HG03097 (cell line): ENCODE data around the gene NHEJ1.

Experiments used
- ATAC-seq: cut with Tn5 transposase; IDR thresholded peaks from one replicate; pipeline ENCODE4 v1.9.1; 2021; ENCODE audit not compliant: unreplicated experiment, low FRiP score

The NHEJ1 gene

DNA sequence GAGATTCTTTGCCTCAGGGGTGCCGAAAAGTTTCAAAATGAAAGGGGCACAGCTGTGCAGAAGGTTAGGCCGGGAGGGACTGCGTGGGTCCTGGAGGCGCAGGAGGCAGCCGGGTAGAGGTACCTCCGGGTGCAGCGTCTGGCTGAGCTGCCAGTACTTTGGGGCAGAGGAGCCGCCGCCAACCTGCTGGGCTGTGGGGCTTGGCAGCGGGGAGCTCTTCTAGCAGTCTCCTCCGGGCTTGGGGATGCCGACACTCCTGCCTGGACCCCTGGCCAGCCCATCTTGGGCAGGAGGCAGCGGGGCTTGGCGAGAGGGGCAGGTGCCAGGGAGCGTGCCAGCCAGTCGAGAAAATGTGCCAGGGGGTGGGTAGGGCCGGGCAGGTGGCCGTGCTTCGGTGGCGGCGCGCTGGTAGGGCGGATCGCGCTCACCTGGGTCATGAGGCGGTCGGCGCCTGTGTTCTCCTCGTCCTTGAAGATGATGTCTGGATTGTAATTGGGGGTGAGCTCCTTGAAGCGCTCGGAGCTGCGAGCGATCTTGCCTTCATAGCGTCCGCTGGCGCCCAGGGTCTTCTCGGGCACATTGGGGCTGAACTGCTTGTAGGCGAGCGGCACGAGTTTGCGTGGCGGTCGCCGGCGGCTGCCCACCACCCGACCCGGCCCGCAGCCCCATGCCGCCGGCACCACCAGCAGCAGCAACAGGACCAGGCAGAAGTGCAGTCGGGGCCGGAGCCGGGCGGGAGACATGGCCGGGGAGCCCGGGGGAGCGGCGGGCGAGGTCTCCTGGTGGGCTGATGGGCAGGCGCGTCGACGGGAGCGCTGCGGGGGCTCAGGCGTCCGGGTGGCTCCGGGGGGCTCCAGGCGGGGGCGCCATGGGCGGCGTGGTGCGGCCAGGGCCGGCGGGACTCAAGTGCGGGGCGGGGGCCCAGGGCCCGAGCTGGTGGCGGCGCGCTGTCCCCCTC, 100.6 kb downstream of the NHEJ1 start:
- ATAC-seq, result no peak

DNA sequence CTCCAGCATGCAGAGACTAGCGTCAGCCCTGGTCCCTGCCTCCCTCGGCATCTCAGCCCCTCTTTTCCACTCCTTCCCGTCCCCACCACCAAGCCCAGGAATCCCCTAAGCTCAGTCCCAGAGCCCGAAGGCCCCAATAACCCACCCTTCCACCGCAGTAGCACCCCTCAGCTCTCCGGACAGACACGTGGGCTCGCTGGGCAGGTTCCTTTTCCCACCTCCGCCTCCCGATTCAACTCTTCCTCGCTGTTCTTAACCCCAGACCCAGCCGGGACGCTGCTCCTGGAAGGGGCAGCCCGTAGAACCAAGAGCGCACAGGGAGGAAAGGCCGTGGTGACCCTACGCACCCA, 101.3 kb downstream of the NHEJ1 start:
- ATAC-seq, result no peak

DNA sequence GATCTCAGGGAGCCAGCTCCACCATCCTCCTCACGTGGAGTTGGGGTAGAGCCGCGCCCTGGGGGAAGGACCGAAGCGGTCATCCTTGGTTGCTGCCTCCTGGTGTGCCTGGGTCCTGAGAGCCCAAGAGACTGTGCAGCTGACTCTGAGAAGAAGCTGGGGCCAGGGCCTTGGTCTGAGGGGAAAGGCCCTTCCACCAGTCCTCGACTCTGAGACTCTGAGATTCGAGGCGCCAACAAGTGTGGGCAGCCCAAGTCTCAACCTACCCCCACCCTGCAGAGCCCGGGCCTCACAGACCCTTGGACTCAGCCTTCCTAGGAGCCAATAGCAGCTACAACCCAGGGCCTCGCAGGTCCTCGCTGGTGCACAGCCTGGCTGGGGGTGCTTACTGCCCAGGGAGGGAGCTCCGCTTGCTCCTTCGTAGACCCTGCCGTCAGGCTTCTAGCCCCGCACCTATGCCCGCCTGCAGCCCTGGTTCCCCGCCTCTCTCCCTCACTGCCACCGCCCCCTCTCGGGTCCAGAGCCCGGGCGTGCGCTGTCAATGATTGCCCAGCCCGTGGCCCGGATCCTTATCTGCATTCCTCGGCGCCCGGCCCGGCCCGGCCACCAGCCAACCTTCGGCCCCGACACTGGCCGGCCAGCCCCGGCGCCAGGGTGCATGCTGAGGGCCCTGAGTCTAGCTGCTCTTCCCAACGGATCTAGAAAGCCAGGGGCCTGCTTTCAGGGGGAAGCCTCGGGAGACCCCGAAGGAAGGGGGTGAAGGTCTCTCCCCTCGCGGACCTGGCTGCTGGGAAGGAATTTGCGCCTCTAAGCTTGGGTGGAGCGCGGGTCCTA, 101.9 kb downstream of the NHEJ1 start:
- no peak for ATAC-seq

- no peak for ATAC-seq
These were observed 102.7 kb downstream of the NHEJ1 start for GRCh38 chr2:219057709-219058540.

- no peak for ATAC-seq
These were observed 103.5 kb downstream of the NHEJ1 start for GRCh38 chr2:219056896-219057708.

DNA sequence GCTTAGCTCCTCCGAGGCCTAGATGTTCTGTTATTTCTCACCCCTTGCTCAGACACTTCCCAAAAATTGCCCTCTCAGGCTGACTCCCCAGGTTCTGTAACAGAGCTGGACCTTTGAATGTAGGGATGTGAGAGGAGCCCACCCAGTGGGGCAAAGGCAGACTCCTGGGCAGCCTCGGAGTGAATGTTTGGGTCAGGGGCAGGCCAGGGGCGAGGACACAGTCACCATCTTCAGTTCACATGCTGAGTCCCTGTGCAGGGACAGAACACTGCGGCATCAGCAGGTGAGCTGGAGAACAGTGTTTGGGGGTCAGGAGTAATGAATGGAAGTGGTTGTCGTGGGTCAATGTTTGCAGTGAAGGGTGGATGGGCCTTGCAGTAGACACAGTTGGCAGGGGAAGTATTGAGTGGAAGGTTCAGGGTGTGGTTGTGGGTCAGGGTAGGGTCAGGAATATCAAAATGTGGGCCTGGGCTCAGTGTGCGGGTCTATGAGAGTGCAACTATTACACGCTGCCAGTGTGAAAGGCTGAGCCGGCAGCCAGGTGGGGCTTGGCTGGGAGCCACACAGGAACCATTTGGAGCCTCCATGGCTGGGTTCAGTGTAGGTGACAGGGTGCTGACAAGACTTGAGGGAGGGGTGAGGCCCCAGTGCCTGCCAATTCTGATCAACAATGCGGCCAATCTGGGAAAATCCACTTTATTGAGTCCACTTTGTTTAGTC, 104.3 kb downstream of the NHEJ1 start:
- ATAC-seq, result no peak

GRCh38 chr2:219054956-219055903, 105.4 kb downstream of the NHEJ1 start:
- ATAC-seq, result no peak

DNA sequence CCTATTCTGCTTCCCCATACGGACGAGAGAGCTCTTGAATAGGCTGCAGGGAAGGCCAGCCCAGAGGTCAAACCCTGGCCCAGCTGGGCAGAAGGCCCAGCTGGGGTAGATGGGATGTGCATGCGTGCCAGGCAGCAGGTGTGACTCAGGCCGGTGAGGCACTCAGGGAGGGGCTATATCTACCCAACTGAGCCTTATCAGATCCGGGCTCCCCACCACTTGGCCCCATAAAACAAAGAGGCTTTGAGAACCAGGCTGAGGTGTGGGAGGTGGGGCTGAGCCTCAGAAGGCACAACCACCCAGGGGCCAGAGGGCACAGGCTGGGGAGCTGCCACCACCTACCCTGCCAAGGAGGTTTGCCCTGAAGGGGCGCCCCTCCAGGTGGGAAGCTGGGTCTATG, 111.3 kb downstream of the NHEJ1 start:
- ATAC-seq, result no peak

DNA sequence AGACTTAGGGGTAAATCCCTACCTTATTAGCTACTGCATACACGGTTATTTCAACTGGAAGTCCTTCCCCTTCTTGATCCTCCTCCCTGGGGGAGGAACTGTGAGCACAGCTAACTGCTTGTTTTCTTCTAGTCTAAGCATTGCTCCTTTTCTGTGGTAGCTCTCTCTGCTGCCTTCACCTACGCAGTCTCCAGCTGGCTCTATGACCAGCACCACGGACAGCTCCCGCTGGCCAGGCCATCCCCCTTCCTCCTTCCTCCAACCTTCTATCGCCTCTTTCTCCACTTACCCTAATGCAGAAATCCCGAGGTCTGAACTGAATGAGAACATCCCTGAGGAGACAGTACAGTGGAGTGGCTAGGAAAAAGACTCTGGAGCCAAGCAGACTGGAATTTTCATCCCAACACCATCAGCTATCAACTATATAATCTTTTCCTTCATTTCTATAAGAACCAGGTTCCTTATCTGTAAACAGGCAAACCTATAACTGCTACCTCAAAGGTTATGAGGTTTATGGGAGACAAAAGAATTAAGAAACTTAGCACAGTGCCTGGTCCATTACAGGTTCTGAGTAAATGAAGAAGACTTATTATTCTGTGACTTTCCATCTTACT, 114.6 kb downstream of the NHEJ1 start:
- ATAC-seq, result no peak

- ATAC-seq, result no peak
These were observed 117.9 kb downstream of the NHEJ1 start for GRCh38 chr2:219042750-219043149.

- no peak for ATAC-seq
These were observed 118.5 kb downstream of the NHEJ1 start for GRCh38 chr2:219042157-219042556.

GRCh38 chr2:219041252-219041651, 119.4 kb downstream of the NHEJ1 start, which contains the start of gene CFAP65:
CFAP65 (minus strand) TSS chr2:219041516; CDS start chr2:219039048, 2,468 bp downstream.
- no peak for ATAC-seq

DNA sequence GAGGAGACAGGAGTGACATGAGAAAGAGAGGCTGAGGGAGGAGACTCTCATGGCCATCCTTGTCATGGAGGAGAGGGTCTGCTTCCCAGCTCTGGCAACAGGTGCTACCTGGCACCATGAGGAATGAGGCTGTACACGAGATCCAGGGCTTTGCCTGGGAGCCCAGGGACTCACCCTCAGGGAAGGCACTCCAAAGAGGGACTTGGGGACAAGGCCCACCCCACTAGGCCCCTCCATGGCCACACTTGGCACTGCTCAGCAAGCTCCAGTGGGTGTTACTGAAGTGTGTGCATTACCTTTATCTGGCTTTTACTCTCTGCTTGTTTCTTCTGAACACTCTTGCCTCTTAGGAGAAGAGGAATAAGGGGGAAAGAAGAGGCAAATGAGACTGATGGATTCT, 122.0 kb downstream of the NHEJ1 start:
- no peak for ATAC-seq

- no peak for ATAC-seq
These were observed 122.7 kb downstream of the NHEJ1 start for GRCh38 chr2:219037783-219038499.

DNA sequence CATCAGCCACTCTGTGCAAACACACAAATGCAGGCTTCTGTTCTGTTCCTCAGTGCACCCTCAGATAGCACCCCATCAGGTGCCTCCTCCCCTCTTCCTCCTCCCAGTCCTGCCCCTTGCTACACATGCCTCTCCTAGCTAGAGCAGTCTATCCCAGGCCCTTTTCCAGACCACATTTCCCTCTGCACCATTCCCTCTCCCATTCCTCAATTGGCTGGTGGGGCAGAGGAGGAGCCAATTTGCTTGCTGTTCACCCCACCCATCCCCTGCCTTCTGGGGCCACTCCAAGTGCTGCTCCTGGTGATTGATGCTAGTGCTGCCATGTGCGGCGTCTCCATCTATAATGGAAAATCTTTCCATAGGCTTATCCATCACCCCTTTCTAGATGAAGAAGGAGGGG, 124.7 kb downstream of the NHEJ1 start:
- ATAC-seq, result no peak

- no peak for ATAC-seq
These were observed 125.8 kb downstream of the NHEJ1 start for GRCh38 chr2:219034823-219035222.
